ENCODE data around the gene GINS2. TPM values are rescaled to one million over a fixed set of nuclear protein-coding genes. Genes with fewer than 3 reads are reported as not detected.

Gene GINS2
- total RNA-seq, 1 experiment from 2014 or later, result 53.3 TPM

- H3K4me2 ChIP-seq (ENCODE audit: low read length), result no peak overlapping the region
- H3K79me2 ChIP-seq (ENCODE audit: insufficient read depth, low read length), result no peaks in the 10 kb centered on the region
- no peak overlapping the region for H3K4me3 ChIP-seq (replicated peaks in 1 of 2; ENCODE audit: low read depth in 1 of 2, low read length in 2 of 2)
- H2AFZ ChIP-seq (ENCODE audit: low read depth, low read length, poor library complexity, severe bottlenecking), result no peak overlapping the region
- no peak overlapping the region for H3K9ac ChIP-seq (ENCODE audit: low read length)
- TF ChIP-seq EGR1 (IDR thresholded peaks at IDR 0.05; ENCODE audit: low read depth) (no peak), POLR2AphosphoS5 (IDR thresholded peaks at IDR 0.05; ENCODE audit: low read depth, low read length) (no peak), CTCF (IDR thresholded peaks at IDR 0.05 in 2 of 3, conservative IDR thresholded peaks at IDR 0.05 in 1 of 3; ENCODE audit: borderline replicate concordance in 1 of 3, insufficient read depth in 1 of 3, low read depth in 2 of 3, low read length in 2 of 3) (no peak), CBX3 (IDR thresholded peaks at IDR 0.05; ENCODE audit: low read depth) (no peak), EZH2phosphoT487 (IDR thresholded peaks at IDR 0.05; ENCODE audit: borderline replicate concordance) (no peak), ATF3 (IDR thresholded peaks at IDR 0.05) (no peak), ZBTB33 (IDR thresholded peaks at IDR 0.05; ENCODE audit: extremely low read depth, insufficient replicate concordance, low read length) (no peak), SRF (IDR thresholded peaks at IDR 0.05; ENCODE audit: low read depth) (no peak), ZNF274 (IDR thresholded peaks at IDR 0.05; ENCODE audit: low read depth, low read length) (no peak), RAD21 (IDR thresholded peaks at IDR 0.05; ENCODE audit: low read depth) (no peak), FOSL1 (IDR thresholded peaks at IDR 0.05; ENCODE audit: low read depth) (no peak), TCF7L2 (IDR thresholded peaks at IDR 0.05; ENCODE audit: borderline replicate concordance, extremely low read depth, insufficient read depth, insufficient read length) (no peak), ZFX (IDR thresholded peaks at IDR 0.05) (no peak), YY1 (IDR thresholded peaks at IDR 0.05; ENCODE audit: extremely low read depth, insufficient replicate concordance, low read depth, low read length) (no peak), CEBPB (IDR thresholded peaks at IDR 0.05; ENCODE audit: low read depth) (no peak)
- H3K27me3 ChIP-seq (ENCODE audit: insufficient read depth, low read length), result no peaks in the 10 kb centered on the region
- no peaks in the 10 kb centered on the region for H4K20me1 ChIP-seq (ENCODE audit: insufficient read depth)
- H3K36me3 ChIP-seq (ENCODE audit: control insufficient read depth in 1 of 2, insufficient read depth in 2 of 2, low read length in 2 of 2), result no peaks in the 10 kb centered on the region
- ChIA-PET RAD21 (ENCODE audit: low non-redundant PET in 1 of 2, low total read pairs in 2 of 2, uncharacterized antibody in 2 of 2, unreplicated experiment in 2 of 2) (no interaction called here), CTCF (interaction anchor here (0.7 to 2.1 kb wide), 10 partner anchors 9 to 322 kb away, joined by 3 to 12 read pairs (median 4); no protein-coding TSS in a partner anchor), POLR2A (no interaction called here)
- no TSS peak for BruUV-seq (replicated peaks)
- H3K4me1 ChIP-seq (ENCODE audit: control insufficient read depth in 1 of 2, insufficient read depth in 2 of 2, low read length in 2 of 2), result peaks cover 22 to 40% of the 10 kb centered on the region in 2 experiments
- no peak overlapping the region for H3K27ac ChIP-seq (ENCODE audit: low read depth, low read length)
- no peaks in the 10 kb centered on the region for H3K9me2 ChIP-seq (ENCODE audit: insufficient read depth)
- DNase-seq (ENCODE audit: low read depth, low spot score) (no peak), ATAC-seq (peak; percentile 4)
- H3K9me3 ChIP-seq (ENCODE audit: control insufficient read depth in 1 of 2, insufficient read depth in 1 of 2, low read depth in 1 of 2, low read length in 2 of 2), result no peaks in the 10 kb centered on the region
- intact Hi-C loops (cut with micrococcal nuclease), result loop anchor here (1.0 to 5.0 kb wide), 4 partner anchors 43 to 443 kb away; no protein-coding TSS in a partner anchor
These were observed 29.4 kb upstream of the GINS2 start for GRCh38 chr16:85718153-85718477.
